ENCODE data around the gene MC1R.

The MC1R gene

GRCh38 chr16:89955001-89955685 lies 36.5 kb downstream of the MC1R start:
- no peaks in the 10 kb centered on the region for H3K27me3 ChIP-seq (ENCODE audit: control insufficient read depth, insufficient read depth, low read length)
- H3K9me3 ChIP-seq (ENCODE audit: control insufficient read depth, insufficient read depth, low read length): no peaks in the 10 kb centered on the region
- no peak overlapping the region for H3K9ac ChIP-seq (ENCODE audit: low read depth, low read length)
- 0 out of 2 replicates have a peak, but pooled peaks cover 4% of the 10 kb centered on the region for H3K4me1 ChIP-seq (ENCODE audit: control insufficient read depth, insufficient read depth, low read length)
- H3K36me3 ChIP-seq (ENCODE audit: control insufficient read depth, insufficient read depth, low read length): peaks cover 30% of the 10 kb centered on the region
- H3K4me3 ChIP-seq (ENCODE audit: low read depth, low read length): no peak overlapping the region
- no peak overlapping the region for H3K27ac ChIP-seq (ENCODE audit: low read depth, low read length)

DNA sequence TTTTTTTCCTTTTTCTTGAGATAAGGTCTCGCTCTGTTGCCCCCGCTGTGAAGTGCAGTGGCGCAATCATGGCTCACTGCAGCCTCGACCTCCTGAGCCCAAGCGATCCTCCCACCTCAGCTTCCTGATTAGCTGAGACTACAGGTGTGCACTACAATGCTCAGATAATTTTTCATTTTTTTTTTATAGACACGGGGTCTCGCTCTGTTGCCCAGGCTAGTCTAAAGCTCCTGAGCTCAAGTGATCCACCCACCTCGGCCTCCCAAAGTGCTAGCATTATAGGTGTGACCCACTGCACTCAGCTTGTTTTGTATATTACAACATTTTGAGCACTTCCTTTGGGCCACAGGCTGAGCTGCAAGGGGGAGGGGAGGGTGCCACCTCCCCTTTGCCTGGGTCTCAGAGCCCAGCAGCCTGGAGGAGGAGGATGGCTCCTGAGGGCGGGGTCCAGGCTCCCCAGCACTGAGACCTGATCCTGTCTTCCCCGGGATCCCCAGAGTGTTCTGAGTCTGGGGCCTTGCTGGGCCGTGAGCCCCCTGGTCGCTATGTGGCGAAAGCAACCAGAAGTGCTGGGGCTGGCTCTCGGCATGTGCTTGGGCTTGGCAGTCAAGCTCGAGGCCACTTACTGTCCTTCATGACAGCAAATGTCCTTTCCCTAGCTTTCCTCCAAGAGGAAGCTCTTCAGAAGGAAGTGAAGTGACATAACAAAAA lies 38.0 kb downstream of the MC1R start:
- H3K9ac ChIP-seq (ENCODE audit: low read depth, low read length): no peak overlapping the region

DNA sequence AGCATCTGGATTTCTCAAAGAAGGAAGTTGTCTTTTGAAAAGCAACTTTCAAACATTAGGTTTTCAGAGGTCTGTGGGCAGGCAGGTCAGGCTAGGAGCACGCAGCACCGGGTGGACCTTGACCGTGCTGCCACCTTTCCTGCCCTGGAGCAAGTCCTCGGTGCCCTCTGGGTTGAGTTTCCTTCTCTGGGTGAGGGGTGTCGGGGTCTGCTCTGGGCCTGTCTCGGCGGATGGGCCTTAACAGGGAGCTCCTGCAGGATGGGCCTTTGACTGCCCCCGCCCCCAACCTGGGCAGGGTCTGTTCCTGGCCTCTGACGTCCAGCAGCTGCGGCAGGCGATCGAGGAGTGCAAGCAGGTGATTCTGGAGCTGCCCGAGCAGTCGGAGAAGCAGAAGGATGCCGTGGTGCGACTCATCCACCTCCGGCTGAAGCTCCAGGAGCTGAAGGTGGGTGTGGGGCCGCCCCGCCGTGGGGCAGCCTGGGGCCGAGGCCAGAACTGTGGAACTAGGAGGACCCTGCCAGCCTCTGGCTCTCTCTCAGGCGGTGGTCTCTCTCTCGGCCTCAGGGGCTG lies 38.6 kb downstream of the MC1R start:
- Histone ChIP-seq H3K27ac (ENCODE audit: low read depth, low read length) (no peak overlapping the region), H3K4me3 (ENCODE audit: low read depth, low read length) (no peak overlapping the region), H3K36me3 (ENCODE audit: control insufficient read depth, insufficient read depth, low read length) (peaks cover 40% of the 10 kb centered on the region), H3K4me1 (ENCODE audit: control insufficient read depth, insufficient read depth, low read length) (0 out of 2 replicates have a peak, but pooled peaks cover 4% of the 10 kb centered on the region), H3K9me3 (ENCODE audit: control insufficient read depth, insufficient read depth, low read length) (no peaks in the 10 kb centered on the region), H3K27me3 (ENCODE audit: control insufficient read depth, insufficient read depth, low read length) (no peaks in the 10 kb centered on the region), H3K9ac (ENCODE audit: low read depth, low read length) (no peak overlapping the region)

More for the DNA sequence above, 38.0 kb downstream of the MC1R start:
- no peaks in the 10 kb centered on the region for H3K9me3 ChIP-seq (ENCODE audit: control insufficient read depth, insufficient read depth, low read length)
- peaks cover 40% of the 10 kb centered on the region for H3K36me3 ChIP-seq (ENCODE audit: control insufficient read depth, insufficient read depth, low read length)
- H3K27ac ChIP-seq (ENCODE audit: low read depth, low read length): no peak overlapping the region
- no peaks in the 10 kb centered on the region for H3K27me3 ChIP-seq (ENCODE audit: control insufficient read depth, insufficient read depth, low read length)
- H3K4me1 ChIP-seq (ENCODE audit: control insufficient read depth, insufficient read depth, low read length): 0 out of 2 replicates have a peak, but pooled peaks cover 4% of the 10 kb centered on the region
- no peak overlapping the region for H3K4me3 ChIP-seq (ENCODE audit: low read depth, low read length)

DNA sequence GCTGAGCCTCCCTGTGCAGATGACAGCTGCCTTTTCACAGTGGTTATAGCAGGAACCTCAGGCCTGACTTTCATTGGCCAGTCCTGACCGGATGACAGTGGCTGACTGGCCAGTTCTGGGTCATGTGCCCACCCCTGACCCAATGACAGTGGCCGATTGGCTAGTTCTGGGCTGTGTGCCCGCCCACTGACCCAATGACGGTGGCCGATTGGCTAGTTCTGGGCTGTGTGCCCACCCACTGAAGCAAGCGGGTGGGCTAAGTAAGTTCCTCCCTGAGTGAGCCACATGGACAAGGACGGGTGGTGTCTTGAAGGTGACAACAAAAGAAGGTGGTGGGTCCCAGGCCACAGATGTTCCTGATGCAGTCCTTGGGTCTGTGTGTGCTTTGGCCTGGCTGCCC lies 39.4 kb downstream of the MC1R start:
- H3K27ac ChIP-seq (ENCODE audit: low read depth, low read length): no peak overlapping the region
- H3K9ac ChIP-seq (ENCODE audit: low read depth, low read length): no peak overlapping the region
- H3K4me1 ChIP-seq (ENCODE audit: control insufficient read depth, insufficient read depth, low read length): 0 out of 2 replicates have a peak, but pooled peaks cover 4% of the 10 kb centered on the region
- no peak overlapping the region for H3K4me3 ChIP-seq (ENCODE audit: low read depth, low read length)
- H3K27me3 ChIP-seq (ENCODE audit: control insufficient read depth, insufficient read depth, low read length): no peaks in the 10 kb centered on the region
- no peaks in the 10 kb centered on the region for H3K9me3 ChIP-seq (ENCODE audit: control insufficient read depth, insufficient read depth, low read length)
- peaks cover 41% of the 10 kb centered on the region for H3K36me3 ChIP-seq (ENCODE audit: control insufficient read depth, insufficient read depth, low read length)

DNA sequence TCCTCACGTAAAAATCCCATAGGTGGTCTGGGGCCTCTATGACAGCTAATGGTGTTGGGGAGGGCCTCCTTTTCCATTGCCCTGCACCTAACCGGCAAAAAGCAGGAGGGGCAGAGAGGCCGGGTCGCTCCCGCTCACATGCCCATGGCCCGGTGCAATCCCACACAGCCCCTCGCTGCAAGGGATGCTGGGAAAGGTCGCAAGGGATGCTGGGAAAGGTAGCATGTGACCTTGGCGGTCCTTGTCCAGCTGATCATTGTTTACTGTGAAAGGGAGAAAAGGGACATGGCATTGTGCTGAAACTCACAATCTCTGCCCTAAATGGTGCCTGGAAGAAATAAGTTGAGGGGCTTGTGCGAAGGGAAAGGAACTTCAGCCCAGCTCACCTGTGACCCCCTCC lies 39.9 kb downstream of the MC1R start:
- Histone ChIP-seq H3K9me3 (ENCODE audit: control insufficient read depth, insufficient read depth, low read length) (no peaks in the 10 kb centered on the region), H3K9ac (ENCODE audit: low read depth, low read length) (no peak overlapping the region), H3K27ac (ENCODE audit: low read depth, low read length) (no peak overlapping the region), H3K27me3 (ENCODE audit: control insufficient read depth, insufficient read depth, low read length) (no peaks in the 10 kb centered on the region), H3K4me3 (ENCODE audit: low read depth, low read length) (no peak overlapping the region), H3K36me3 (ENCODE audit: control insufficient read depth, insufficient read depth, low read length) (peaks cover 46% of the 10 kb centered on the region), H3K4me1 (ENCODE audit: control insufficient read depth, insufficient read depth, low read length) (0 out of 2 replicates have a peak, but pooled peaks cover 4% of the 10 kb centered on the region)

DNA sequence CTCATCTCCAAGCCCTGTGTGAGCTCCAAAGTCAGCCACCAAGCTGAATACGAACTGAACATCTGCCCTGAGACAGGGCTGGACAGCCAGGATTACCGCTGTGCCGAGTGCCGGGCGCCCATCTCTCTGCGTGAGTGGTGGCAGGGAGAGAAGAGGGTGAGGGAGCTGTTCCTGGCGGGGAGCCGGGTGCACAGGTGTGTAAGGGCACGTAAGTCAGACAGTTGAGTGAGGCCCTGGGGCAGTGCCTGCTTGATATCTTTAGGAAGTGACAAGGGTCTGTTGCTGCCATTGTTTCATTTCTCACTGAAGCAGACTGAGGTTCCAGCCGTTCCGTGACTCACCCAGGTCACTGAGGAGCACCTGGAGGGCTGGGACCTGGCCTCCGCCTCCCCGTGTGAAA lies 42.3 kb downstream of the MC1R start:
- no peak overlapping the region for H3K4me3 ChIP-seq (ENCODE audit: low read depth, low read length)
- H3K9me3 ChIP-seq (ENCODE audit: control insufficient read depth, insufficient read depth, low read length): no peaks in the 10 kb centered on the region
- H3K27ac ChIP-seq (ENCODE audit: low read depth, low read length): no peak overlapping the region
- H3K4me1 ChIP-seq (ENCODE audit: control insufficient read depth, insufficient read depth, low read length): no peaks in the 10 kb centered on the region
- H3K36me3 ChIP-seq (ENCODE audit: control insufficient read depth, insufficient read depth, low read length): peaks cover 37% of the 10 kb centered on the region
- no peaks in the 10 kb centered on the region for H3K27me3 ChIP-seq (ENCODE audit: control insufficient read depth, insufficient read depth, low read length)
- no peak overlapping the region for H3K9ac ChIP-seq (ENCODE audit: low read depth, low read length)

GRCh38 chr16:89961920-89962319 lies 43.3 kb downstream of the MC1R start:
- peaks cover 40% of the 10 kb centered on the region for H3K36me3 ChIP-seq (ENCODE audit: control insufficient read depth, insufficient read depth, low read length)
- no peak overlapping the region for H3K27ac ChIP-seq (ENCODE audit: low read depth, low read length)
- no peaks in the 10 kb centered on the region for H3K4me1 ChIP-seq (ENCODE audit: control insufficient read depth, insufficient read depth, low read length)

DNA sequence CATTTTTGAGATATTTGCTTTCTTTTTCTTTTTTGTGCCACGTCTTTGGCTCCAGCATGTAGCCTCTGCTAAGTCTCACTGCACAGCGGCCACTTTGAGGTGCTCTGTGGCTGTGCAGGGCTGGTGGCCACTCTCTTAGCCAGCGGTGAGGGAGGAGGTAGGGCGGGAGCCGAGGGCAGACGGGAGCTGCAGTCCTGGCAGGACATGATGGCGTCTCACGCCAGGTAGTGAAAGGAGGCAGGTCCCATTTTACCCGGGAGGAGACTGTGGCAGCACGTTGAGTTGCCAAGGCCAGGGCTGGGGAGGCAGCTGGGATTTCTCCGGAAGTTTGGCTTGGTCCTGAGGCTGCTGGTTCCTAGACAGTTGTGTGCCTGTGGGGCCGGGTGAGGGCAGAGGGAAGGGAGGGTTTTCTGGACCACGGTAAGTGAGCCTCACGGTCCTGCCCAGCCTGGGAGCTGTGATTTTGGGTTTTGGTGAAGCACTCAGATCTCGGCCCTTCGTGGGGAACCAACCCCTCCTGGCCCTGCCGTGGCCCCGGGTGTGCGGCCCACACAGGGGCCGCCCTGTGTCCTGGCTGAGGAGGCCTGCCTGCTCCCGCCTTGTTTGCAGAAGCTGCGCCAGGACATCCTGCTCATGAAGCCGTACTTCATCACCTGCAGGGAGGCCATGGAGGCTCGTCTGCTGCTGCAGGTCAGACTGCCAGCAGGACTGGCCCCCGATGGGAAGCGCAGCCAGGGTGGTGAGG lies 44.3 kb downstream of the MC1R start:
- Histone ChIP-seq H3K9me3 (ENCODE audit: control insufficient read depth, insufficient read depth, low read length) (no peaks in the 10 kb centered on the region), H3K27me3 (ENCODE audit: control insufficient read depth, insufficient read depth, low read length) (no peaks in the 10 kb centered on the region), H3K4me3 (ENCODE audit: low read depth, low read length) (no peak overlapping the region), H3K4me1 (ENCODE audit: control insufficient read depth, insufficient read depth, low read length) (no peaks in the 10 kb centered on the region), H3K36me3 (ENCODE audit: control insufficient read depth, insufficient read depth, low read length) (peaks cover 32% of the 10 kb centered on the region), H3K9ac (ENCODE audit: low read depth, low read length) (no peak overlapping the region), H3K27ac (ENCODE audit: low read depth, low read length) (no peak overlapping the region)

More at GRCh38 chr16:89961920-89962319, 43.3 kb downstream of the MC1R start:
- Histone ChIP-seq H3K9me3 (ENCODE audit: control insufficient read depth, insufficient read depth, low read length) (no peaks in the 10 kb centered on the region), H3K4me3 (ENCODE audit: low read depth, low read length) (no peak overlapping the region), H3K9ac (ENCODE audit: low read depth, low read length) (no peak overlapping the region), H3K27me3 (ENCODE audit: control insufficient read depth, insufficient read depth, low read length) (no peaks in the 10 kb centered on the region)

DNA sequence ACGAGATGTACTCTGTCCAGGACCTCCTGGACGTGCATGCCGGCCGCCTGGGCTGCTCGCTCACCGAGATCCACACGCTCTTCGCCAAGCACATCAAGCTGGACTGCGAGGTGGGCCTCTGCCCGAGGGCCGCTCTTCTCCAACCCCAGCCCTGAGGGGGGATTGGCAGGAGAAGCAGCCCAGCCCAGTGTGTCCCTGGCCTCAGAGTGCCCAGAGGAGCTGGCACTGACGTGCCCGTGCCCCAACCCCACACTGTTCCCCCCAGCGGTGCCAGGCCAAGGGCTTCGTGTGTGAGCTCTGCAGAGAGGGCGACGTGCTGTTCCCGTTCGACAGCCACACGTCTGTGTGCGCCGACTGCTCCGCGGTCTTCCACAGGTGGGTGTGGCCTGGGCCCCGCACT lies 45.5 kb downstream of the MC1R start:
- H3K9me3 ChIP-seq (ENCODE audit: control insufficient read depth, insufficient read depth, low read length): no peaks in the 10 kb centered on the region

DNA sequence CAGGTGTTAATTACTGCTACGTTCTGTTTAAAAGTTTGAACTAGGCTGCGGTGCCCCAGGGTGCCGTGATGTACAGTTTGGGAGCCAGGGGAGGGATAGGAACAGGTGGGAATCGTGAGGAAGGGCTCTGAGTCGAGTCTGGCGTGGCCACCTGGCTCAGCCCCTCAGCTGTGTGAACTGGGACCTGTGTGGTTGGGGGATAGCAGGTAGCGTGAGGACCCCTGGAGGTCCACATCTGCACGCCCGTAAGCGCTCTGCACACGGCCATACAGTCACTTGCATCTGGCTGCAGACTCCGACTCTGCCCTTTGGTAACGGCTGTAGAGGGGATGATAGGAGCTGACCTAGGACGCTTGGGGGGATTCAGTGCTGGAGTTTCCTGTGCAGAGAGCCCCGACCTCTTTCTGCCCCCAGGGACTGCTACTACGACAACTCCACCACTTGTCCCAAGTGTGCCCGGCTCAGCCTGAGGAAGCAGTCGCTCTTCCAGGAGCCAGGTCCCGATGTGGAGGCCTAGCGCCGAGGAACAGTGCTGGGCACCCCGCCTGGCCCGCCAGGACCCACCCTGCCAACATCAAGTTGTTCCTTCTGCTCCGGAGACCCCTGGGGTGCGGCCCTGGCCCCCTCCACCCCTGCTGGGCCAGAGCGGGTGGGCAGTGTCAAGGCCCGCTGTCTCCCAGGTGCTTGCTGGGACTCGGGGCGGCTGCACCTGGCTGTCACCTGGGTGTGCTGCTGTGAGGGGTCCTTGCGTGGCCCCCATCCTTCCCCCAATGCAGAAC lies 47.0 kb downstream of the MC1R start:
- H3K4me1 ChIP-seq (ENCODE audit: control insufficient read depth, insufficient read depth, low read length): no peaks in the 10 kb centered on the region
- no peaks in the 10 kb centered on the region for H3K27me3 ChIP-seq (ENCODE audit: control insufficient read depth, insufficient read depth, low read length)
- H3K36me3 ChIP-seq (ENCODE audit: control insufficient read depth, insufficient read depth, low read length): peaks cover 25% of the 10 kb centered on the region
- H3K9me3 ChIP-seq (ENCODE audit: control insufficient read depth, insufficient read depth, low read length): no peaks in the 10 kb centered on the region
- H3K27ac ChIP-seq (ENCODE audit: low read depth, low read length): no peak overlapping the region
- no peak overlapping the region for H3K9ac ChIP-seq (ENCODE audit: low read depth, low read length)
- no peak overlapping the region for H3K4me3 ChIP-seq (ENCODE audit: low read depth, low read length)

More for the DNA sequence above, 45.5 kb downstream of the MC1R start:
- H3K27ac ChIP-seq (ENCODE audit: low read depth, low read length): no peak overlapping the region
- H3K9ac ChIP-seq (ENCODE audit: low read depth, low read length): no peak overlapping the region
- H3K36me3 ChIP-seq (ENCODE audit: control insufficient read depth, insufficient read depth, low read length): peaks cover 20% of the 10 kb centered on the region
- H3K4me1 ChIP-seq (ENCODE audit: control insufficient read depth, insufficient read depth, low read length): no peaks in the 10 kb centered on the region
- H3K4me3 ChIP-seq (ENCODE audit: low read depth, low read length): no peak overlapping the region
- H3K27me3 ChIP-seq (ENCODE audit: control insufficient read depth, insufficient read depth, low read length): no peaks in the 10 kb centered on the region
